GM12878 (cell line): Measurements from ENCODE around the gene DUSP16. TPM values are rescaled to one million over a fixed set of nuclear protein-coding genes. Genes with fewer than 3 reads are reported as not detected.

Experiments used
- CBX5 ChIP-seq: sonication (generic); IDR thresholded peaks from 2 replicates; pipeline ENCODE4 v1.6.1; 2016; ENCODE audit warnings: low read depth, moderate library complexity, mild to moderate bottlenecking, inconsistent platforms
- CREB1 ChIP-seq: IDR thresholded peaks from 2 replicates; pipeline ENCODE4 v1.6.1; 2012; ENCODE audit warnings: low read depth, mild to moderate bottlenecking, inconsistent platforms
- SPI1 ChIP-seq: IDR thresholded peaks from 2 replicates; pipeline ENCODE4 v1.6.1; 2011; ENCODE audit warnings: low read depth, mild to moderate bottlenecking, low read length, moderate library complexity, borderline replicate concordance; ENCODE audit not compliant: insufficient read depth
- TAF1 ChIP-seq: IDR thresholded peaks from 2 replicates; pipeline ENCODE4 v1.6.1; 2011; ENCODE audit warnings: mild to moderate bottlenecking, low read depth, low read length, borderline replicate concordance
- polyA plus RNA-seq, 11 experiments: library from polyadenylated mRNA; depleted of rRNA in 4 of 11; unstranded in 6 of 11; stranded (reverse) in 5 of 11; fragments of >200 nt; fragmentation: Nextera tagmentation in 4 of 11; fragmentation: Illumina TruSeq in 1 of 11; extraction: Ambion mirVana in 4 of 11; extraction: Trizol in 1 of 11; gene quantifications; 1 replicate in 1 of 11; 2 replicates in 10 of 11; pipeline versions ENCODE4 v1.2.1 to v1.2.3, GENCODE V29; 2011 to 2016; ENCODE audit warnings: inconsistent platforms in 2 of 11, missing spikeins in 2 of 11, low read depth in 1 of 11
- total RNA-seq, 4 experiments: library from RNA; depleted of rRNA in 3 of 4; stranded (reverse); fragments of >200 nt in 3 of 4; fragmentation: Illumina TruSeq in 1 of 4; extraction: Trizol in 1 of 4; gene quantifications; 2 replicates each; pipeline versions ENCODE4 v1.2.1 to v1.2.3, GENCODE V29; 2013 to 2021
- TF ChIP-seq, protein P1 (sequence below): fragments of 450-650 bp; IDR thresholded peaks from 2 replicates; pipeline ENCODE4 v1.6.1; 2016; ENCODE audit warnings: mild to moderate bottlenecking
- TF ChIP-seq, protein P2 (sequence below): fragments of 450-650 bp; formaldehyde crosslinking; IDR thresholded peaks from 2 replicates; pipeline ENCODE4 v1.4.0; 2020; ENCODE audit warnings: mild to moderate bottlenecking, moderate library complexity

DUSP16 gene
- total and polyA plus RNA-seq, 10 of the 15 experiments (the other 5 are each of a cell fraction or from before 2014, with no cell fraction given): 3.9 to 75.3 (median 26.8) TPM

DNA sequence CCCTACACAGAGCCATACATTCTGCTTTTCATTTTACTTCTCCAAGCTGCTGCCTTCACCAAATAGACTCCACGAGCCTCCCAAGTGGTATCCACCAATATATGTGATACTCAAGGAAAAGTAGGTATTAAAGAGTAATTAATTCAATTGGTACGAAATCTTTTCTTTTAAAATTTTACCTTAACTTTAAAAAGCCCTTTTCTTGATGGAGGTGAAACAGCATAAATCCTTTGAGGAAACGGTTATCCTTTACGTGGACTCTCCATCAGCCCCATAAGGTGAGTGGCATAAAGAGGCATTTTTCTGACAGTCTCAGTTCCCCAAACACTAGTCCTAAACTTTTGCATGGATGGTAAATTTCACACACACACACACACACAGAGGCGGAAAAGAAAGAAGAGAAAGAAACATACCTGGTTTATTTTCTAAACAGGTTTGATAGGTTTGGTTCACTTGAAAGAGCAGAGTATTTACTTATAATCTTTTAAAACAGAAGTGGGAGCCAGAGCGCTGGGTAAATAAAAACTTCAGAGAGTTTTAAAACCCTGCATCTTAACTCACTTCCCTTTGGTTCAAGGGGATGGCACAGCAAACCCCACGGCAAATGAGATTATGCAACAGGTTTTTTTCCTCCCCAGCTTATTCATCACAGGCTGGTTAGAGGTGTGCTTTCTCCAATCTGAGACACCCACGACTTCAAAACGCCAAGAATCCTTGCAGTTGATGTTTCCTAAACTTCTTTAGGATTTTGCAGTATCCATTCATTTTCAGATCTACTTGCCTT lies 1.9 kb downstream of the DUSP16 start (continued):
- TF ChIP-seq TAF1 (peak; percentile 35; the same call in 1 of the 2 replicates), SPI1 (peak; percentile 81), CREB1 (peak; percentile 18; the same call in 1 of the 2 replicates), CBX5 (0 out of 2 replicates have a peak, but pooled peaks have one; percentile 41)
- TF ChIP-seq, protein P1, sequence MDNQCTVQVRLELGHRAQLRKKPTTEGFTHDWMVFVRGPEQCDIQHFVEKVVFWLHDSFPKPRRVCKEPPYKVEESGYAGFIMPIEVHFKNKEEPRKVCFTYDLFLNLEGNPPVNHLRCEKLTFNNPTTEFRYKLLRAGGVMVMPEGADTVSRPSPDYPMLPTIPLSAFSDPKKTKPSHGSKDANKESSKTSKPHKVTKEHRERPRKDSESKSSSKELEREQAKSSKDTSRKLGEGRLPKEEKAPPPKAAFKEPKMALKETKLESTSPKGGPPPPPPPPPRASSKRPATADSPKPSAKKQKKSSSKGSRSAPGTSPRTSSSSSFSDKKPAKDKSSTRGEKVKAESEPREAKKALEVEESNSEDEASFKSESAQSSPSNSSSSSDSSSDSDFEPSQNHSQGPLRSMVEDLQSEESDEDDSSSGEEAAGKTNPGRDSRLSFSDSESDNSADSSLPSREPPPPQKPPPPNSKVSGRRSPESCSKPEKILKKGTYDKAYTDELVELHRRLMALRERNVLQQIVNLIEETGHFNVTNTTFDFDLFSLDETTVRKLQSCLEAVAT: peak; percentile 92
- TF ChIP-seq, protein P2, sequence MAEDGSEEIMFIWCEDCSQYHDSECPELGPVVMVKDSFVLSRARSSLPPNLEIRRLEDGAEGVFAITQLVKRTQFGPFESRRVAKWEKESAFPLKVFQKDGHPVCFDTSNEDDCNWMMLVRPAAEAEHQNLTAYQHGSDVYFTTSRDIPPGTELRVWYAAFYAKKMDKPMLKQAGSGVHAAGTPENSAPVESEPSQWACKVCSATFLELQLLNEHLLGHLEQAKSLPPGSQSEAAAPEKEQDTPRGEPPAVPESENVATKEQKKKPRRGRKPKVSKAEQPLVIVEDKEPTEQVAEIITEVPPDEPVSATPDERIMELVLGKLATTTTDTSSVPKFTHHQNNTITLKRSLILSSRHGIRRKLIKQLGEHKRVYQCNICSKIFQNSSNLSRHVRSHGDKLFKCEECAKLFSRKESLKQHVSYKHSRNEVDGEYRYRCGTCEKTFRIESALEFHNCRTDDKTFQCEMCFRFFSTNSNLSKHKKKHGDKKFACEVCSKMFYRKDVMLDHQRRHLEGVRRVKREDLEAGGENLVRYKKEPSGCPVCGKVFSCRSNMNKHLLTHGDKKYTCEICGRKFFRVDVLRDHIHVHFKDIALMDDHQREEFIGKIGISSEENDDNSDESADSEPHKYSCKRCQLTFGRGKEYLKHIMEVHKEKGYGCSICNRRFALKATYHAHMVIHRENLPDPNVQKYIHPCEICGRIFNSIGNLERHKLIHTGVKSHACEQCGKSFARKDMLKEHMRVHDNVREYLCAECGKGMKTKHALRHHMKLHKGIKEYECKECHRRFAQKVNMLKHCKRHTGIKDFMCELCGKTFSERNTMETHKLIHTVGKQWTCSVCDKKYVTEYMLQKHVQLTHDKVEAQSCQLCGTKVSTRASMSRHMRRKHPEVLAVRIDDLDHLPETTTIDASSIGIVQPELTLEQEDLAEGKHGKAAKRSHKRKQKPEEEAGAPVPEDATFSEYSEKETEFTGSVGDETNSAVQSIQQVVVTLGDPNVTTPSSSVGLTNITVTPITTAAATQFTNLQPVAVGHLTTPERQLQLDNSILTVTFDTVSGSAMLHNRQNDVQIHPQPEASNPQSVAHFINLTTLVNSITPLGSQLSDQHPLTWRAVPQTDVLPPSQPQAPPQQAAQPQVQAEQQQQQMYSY: no peak
